GM19351 (cell line): ENCODE measurements around the gene PCDH15.
"Not testable (repeated sequence)": the region's sequence is repeated elsewhere in the genome, so short reads cannot be mapped to it uniquely, and the experiment has no call there.

ENCODE experiments used
- ATAC-seq: cut with Tn5 transposase; IDR thresholded peaks from one replicate; pipeline ENCODE4 v1.9.1; 2021; ENCODE audit warnings: mild to moderate bottlenecking, moderate library complexity; ENCODE audit not compliant: unreplicated experiment

Gene PCDH15

DNA sequence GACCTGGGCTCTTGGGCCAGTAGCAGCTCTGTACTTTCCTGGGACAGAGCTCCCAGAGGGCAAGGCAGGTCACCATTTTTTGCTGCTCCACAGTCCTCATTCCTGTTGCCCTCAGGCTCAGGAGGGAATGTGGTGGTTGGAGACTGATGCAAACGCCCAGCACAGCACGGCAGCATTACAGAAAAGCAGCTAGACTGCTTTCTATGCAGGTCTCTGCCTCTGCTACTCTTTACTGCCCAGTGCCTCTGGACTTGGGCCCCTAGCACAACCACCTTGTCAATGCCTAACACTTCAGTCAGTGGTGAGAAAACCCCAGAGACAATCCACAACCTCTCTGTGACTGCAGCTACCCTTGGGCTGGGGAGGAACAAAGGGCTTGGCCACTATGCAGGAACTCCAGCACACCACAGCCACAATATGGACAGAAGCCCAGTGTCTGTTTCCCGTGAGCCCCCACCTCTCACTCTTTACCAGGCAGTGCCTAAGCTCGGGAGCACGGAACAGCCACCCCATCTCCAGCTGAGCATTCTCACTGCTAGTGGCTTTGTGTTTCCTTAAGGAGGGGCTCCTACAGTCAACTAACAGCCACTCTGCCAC lies 790.6 kb downstream of the PCDH15 start:
- no peak for ATAC-seq

GRCh38 chr10:54009672-54010071 lies 791.4 kb downstream of the PCDH15 start:
- ATAC-seq: no peak

GRCh38 chr10:54002077-54002476 lies 799.0 kb downstream of the PCDH15 start:
- ATAC-seq: no peak

DNA sequence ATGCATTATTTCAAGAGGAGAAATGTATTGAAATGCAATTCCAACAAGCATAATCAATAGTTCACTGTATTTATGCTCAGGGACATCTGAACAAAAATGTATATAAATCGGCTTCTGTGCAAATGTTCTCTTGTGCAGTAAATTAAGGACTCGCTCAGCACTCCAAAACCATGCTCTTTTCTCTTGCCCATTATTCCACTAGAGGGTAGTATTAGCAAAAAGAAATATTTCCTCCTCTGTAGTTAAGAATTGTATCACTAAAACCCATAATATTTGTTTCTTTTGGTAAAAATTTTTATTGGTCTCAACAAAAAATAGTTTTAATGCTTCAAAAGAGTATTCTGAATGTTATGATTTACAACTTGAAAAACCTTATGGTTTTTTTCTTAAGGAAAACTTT lies 803.1 kb downstream of the PCDH15 start:
- no peak for ATAC-seq

DNA sequence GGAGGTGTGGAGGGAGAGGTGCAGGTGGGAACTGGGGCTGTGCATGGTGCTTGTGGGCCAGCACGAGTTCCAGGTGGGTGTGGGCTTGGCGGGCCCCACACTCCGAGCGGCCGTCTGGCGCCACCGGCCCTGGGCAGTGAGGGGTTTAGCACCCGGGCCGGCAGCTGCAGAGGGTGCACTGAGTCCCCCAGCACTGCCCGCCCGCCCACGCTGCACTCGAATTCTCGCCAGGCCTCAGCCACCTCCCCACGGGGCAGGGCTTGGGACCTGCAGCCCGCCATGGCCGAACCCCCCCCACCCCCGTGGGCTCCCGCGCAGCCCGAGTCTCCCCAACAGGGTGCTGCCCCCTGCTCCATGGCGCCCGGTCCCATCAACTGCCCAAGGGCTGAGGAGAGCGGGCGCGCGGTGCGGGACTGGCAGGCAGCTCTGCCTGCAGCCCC lies 810.2 kb downstream of the PCDH15 start:
- ATAC-seq: no peak

DNA sequence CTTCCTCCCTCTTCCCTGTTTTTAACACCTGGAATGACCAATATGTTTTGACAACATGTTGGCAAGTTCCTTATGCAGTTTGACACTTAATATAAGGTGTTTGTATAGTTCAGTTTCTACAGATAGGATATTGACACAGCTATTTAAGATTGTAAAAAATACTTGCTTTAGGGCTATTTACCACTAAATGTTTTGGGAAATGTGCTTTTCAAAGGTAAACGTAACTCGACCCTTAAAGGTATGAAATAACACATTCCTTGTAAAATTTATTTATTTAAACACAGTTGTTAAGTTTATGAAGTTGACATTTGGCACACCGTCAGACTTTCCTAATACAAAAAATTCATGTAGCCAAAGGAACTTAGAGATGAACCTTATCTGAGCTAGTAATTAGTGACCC lies 817.6 kb downstream of the PCDH15 start:
- ATAC-seq: no peak

- no peak for ATAC-seq
Measured at GRCh38 chr10:53980210-53980609, 820.8 kb downstream of the PCDH15 start.

GRCh38 chr10:53978301-53978700 lies 822.7 kb downstream of the PCDH15 start:
- no peak for ATAC-seq

DNA sequence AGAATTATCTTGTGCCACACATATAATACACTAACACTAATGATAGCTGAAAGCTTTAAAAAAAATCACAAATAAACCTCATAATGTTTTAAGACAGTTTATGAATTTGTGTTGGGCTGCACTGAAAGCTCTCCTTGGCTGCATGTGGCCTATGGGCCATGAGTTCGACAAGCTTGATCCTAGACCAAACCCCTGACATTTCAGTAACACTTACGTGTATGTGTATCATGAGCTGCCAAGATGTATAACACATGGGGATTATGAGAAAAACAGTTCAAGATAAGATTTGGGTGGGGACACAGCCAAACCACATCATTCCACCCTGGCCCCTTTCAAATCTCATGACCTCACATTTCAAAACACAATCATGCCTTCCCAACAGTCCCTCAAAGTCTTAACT lies 823.8 kb downstream of the PCDH15 start:
- ATAC-seq: no peak

GRCh38 chr10:53957401-53957800 lies 843.6 kb downstream of the PCDH15 start:
- ATAC-seq: no peak

DNA sequence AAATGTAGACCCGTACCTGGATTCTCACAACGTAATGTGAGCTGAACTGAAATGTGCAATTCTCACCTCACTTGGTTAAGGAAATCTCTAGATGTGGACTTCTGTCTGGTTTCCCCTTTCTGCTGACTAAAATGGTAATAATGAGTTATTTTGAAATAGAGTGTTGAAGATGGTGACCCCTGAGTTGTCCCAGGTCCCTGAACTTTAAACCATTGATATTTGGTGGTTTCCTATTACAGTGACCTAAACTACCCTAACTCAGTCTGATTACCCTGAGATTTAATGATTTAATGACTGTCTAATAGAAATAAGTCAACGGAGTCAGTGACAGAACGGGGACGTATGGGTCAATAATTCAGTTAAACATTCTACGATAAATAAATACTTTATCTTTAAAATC lies 845.9 kb downstream of the PCDH15 start:
- no peak for ATAC-seq

DNA sequence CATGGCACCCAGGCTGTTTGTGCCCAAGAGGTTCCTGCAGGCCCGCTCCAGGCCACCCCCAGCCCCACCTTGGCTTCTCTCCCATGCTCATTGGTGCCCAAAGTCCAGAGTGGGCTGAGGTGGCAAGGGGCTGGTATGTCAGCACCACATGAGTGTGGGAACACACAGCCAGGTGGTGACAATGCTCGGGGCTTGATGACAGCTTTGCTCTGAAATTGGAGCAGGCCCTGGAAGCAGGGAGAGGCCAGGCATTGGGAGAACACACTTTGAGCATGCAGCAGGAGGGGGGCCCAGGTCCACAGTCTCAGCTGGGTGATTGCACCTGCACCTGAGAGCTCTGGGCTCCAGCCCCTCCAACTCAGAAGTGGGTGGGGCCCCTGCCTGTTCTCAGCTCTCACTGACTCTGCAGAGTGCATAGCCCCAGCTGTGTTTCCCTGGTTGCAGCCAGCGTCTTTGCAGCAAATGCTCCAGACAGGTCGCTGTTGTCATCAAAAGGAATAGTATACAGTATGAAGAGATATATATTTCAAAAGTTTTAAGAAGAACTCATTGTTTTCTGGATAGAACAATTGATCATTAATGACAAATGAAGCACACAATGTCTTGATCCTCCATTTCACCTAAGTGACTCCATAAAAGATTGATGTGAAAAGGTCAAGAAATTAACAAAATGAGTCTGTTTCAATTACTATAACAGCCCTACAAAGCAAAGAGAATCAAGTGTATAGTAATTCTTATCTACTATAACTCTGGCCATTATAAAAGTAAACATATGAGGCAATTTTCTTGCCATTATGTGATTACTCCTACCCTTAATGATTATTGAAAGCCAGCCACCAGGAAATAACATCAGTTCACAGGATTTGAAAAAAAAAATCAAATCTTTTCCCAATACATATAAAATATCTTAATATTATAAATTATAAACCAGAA lies 848.1 kb downstream of the PCDH15 start:
- no peak for ATAC-seq

GRCh38 chr10:53939654-53940053 lies 861.4 kb downstream of the PCDH15 start:
- ATAC-seq: no peak

DNA sequence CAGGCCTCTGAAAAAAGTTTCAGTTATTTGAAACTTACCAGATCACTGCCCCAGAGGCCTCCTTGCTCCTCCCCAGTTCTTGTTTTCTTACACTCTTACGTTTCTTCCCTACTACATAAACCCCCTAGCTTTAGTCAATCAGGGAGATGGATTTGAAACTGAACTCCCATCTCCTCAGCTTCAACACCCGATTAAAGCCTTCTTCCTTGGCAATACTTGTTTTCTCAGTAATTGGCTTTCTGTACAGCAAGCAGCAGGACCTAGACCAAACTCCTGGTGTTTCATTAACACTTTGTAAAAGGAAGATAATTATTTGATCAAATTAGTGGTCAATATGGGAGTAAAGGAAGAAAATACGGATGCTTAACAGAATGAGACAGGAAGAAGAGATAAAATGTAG lies 870.4 kb downstream of the PCDH15 start:
- ATAC-seq: no peak

DNA sequence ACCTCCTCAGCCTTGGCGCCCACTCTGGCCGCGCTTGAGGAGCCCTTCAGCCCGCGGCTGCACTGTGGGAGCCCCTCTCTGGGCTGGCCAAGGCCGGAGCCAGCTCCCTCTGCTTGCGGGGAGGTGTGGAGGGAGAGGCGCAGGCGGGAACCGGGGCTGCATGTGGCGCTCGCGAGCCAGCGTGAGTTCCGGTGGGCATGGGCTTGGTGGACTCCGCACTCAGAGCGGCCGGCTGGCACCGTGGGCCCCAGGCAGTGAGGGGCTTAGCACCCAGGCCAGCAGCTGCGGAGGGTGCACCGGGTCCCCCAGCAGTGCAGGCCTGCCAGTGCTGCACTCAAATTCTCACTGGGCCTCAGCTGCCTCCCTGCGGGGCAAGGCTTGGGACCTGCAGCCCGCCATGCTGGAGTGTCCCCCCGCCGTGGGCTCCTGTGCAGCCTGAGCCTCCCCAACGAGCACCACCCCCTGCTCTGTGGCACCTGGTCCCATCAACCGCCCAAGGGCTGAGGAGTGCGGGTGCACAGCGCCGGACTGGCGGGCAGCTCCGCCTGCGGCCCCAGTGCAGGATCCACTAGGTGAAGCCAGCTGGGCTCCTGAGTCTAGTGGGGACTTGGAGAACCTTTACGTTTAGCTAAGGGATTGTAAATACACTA lies 876.9 kb downstream of the PCDH15 start:
- not testable (repeated sequence) for ATAC-seq

GRCh38 chr10:53918755-53919154 lies 882.3 kb downstream of the PCDH15 start:
- ATAC-seq: no peak

- ATAC-seq: no peak
Measured at GRCh38 chr10:53909791-53910190, 891.2 kb downstream of the PCDH15 start.

GRCh38 chr10:53904506-53905241 lies 896.4 kb downstream of the PCDH15 start:
- no peak for ATAC-seq

GRCh38 chr10:53903756-53904155 lies 897.3 kb downstream of the PCDH15 start:
- no peak for ATAC-seq

DNA sequence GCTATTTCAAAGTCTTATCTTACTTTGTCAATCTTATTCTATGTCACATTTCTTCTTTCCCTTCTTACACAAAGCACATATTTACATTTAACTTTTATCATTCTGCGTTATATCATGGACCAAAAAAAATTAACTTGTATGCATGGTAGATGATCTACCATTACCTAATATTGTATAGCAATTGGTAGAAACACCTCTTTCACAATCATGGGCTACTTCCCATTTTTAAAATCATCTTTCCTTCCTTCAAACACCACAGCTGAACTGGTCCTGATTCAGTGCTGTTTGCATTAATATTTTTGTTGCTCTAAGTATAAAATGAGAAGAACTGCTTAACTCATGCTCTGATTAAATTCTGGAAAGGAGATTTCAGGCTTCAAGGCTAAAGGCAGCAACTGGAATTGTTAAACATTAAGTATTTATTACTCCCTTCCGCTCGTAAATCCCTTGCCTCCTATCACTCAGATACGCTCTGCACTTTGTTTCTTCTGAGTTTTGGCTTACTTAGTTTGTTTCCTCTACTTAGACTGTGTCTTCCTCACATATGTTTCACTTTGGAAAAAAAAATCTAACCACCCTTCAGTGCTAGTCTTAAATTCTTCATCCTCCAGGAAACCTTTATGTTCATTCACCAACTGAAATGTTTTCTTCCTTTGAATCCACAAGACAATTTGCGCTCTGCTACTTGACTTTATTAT lies 901.4 kb downstream of the PCDH15 start:
- ATAC-seq: no peak

GRCh38 chr10:53898532-53898931 lies 902.5 kb downstream of the PCDH15 start:
- ATAC-seq: no peak
